HL-60 (cell line): ENCODE data around the gene SPDYE3.
"Not testable (repeated sequence)": the region's sequence is repeated elsewhere in the genome, so short reads cannot be mapped to it uniquely, and the experiment has no call there.

Source experiments
- SPI1 ChIP-seq: IDR thresholded peaks from 2 replicates; pipeline ENCODE4 v1.6.1; 2012; ENCODE audit warnings: low read depth, mild to moderate bottlenecking, borderline replicate concordance
- TF ChIP-seq, protein P1 (sequence below): IDR thresholded peaks from one replicate; pipeline ENCODE4 v1.5.1; 2011; ENCODE audit warnings: low read length, control low read depth, inconsistent platforms; ENCODE audit not compliant: insufficient read depth

GRCh38 chr7:100288258-100288657 lies 19.2 kb upstream of the SPDYE3 start:
- TF ChIP-seq, protein P1, sequence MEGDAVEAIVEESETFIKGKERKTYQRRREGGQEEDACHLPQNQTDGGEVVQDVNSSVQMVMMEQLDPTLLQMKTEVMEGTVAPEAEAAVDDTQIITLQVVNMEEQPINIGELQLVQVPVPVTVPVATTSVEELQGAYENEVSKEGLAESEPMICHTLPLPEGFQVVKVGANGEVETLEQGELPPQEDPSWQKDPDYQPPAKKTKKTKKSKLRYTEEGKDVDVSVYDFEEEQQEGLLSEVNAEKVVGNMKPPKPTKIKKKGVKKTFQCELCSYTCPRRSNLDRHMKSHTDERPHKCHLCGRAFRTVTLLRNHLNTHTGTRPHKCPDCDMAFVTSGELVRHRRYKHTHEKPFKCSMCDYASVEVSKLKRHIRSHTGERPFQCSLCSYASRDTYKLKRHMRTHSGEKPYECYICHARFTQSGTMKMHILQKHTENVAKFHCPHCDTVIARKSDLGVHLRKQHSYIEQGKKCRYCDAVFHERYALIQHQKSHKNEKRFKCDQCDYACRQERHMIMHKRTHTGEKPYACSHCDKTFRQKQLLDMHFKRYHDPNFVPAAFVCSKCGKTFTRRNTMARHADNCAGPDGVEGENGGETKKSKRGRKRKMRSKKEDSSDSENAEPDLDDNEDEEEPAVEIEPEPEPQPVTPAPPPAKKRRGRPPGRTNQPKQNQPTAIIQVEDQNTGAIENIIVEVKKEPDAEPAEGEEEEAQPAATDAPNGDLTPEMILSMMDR: not testable (repeated sequence)
- not testable (repeated sequence) for TF ChIP-seq SPI1
